ENCODE results near the gene SCCPDH. TPM values are rescaled to one million over a fixed set of nuclear protein-coding genes. Genes with fewer than 3 reads are reported as not detected.

The SCCPDH gene
- total and polyA plus RNA-seq, 10 donors: 6.8 to 15.8 (median 13.0) TPM

DNA sequence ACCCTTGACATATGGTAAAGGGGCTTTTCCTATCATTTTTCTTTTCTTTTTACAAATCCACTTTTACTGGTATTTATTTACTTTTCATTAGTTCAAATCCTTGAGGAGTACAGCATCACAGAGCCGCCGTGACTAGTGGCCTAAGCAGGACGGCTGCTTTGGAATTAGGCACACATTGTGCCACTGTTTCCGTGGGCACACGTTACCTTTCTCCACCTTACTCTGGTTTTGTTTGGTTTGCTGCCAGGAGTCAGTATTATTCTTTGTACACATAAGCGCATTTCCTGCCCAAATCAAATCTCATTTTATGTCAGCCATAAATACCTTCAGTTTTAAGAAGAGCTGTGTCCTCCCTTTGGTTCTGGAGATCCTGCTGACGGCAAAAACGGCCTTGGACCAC, 31.2 kb downstream of the SCCPDH start:
- H3K27me3 ChIP-seq (replicated peaks in 1 of 7): no peaks in the 10 kb centered on the region
- peaks cover 0 to 16% (median 6%) of the 10 kb centered on the region in 6 donors for H3K36me3 ChIP-seq
- peaks cover 0 to 14% (median 3%) of the 10 kb centered on the region in 6 donors for H3K4me1 ChIP-seq
- intact Hi-C loops (cut with DNase I; ENCODE audit: low total_unique reads): loop anchor here (10.0 kb wide), 1 partner anchor 251 kb away; the partner anchor contains the start of gene SMYD3
- no peak overlapping the region for H3K27ac ChIP-seq
- TF ChIP-seq POLR2A (IDR thresholded peaks at IDR 0.05): no peak
- TF ChIP-seq, protein P1, sequence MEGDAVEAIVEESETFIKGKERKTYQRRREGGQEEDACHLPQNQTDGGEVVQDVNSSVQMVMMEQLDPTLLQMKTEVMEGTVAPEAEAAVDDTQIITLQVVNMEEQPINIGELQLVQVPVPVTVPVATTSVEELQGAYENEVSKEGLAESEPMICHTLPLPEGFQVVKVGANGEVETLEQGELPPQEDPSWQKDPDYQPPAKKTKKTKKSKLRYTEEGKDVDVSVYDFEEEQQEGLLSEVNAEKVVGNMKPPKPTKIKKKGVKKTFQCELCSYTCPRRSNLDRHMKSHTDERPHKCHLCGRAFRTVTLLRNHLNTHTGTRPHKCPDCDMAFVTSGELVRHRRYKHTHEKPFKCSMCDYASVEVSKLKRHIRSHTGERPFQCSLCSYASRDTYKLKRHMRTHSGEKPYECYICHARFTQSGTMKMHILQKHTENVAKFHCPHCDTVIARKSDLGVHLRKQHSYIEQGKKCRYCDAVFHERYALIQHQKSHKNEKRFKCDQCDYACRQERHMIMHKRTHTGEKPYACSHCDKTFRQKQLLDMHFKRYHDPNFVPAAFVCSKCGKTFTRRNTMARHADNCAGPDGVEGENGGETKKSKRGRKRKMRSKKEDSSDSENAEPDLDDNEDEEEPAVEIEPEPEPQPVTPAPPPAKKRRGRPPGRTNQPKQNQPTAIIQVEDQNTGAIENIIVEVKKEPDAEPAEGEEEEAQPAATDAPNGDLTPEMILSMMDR (IDR thresholded peaks at IDR 0.05 in 8 of 11, conservative IDR thresholded peaks at IDR 0.05 in 3 of 11): no peak
- no peak for TF ChIP-seq POLR2AphosphoS5 (IDR thresholded peaks at IDR 0.05)
- 91 to 97% (median 95%) methylated on average over 8 of the region's 8 CpGs for WGBS, 5 donors
- no peaks in the 10 kb centered on the region for H3K9me3 ChIP-seq
- no peak overlapping the region for H3K4me3 ChIP-seq
- no peak for DNase-seq

DNA sequence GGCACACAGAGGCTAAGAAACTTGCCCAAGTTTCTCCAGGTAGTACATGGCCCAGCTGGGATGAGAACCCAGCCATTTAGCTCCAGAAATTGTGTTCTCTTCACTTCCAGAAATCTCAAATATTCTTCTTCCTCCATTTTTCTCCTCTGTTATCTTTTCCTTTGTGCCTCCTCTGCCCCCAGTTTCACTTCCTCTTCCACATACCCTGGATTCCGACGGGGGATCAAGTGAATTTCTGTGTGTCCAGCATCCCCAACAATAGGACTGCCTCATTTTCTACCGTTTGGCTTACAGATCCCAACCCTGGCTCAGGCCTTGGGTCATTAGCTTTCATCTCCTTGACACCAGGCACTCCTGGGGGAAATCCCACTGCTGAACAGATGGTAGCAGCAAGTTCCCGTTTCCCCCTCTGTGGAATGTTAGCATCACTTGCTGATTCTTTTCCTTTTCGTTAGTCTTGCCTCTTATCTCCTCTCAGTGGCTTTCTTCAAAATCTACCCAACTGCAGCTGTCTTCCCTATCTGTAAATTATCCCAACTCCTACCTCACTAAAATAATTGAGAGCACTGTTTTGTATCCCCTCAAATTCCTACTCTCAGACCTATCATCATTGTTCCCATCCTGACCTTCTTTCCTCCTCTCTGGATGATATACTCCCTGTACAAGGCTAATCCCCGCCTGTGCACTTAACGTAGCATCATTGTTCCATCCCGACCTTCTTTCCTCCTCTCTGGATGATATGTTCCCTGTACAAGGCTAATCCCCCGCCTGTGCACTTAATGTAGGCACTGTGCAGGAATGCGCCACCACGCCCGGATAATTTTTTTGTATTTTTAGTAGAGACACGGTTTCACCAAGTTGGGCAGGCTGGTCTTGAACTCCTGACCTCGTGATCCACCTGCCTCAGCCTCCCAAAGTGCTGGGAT, 36.5 kb downstream of the SCCPDH start:
- peaks cover 0 to 6% (median 0%) of the 10 kb centered on the region in 6 donors for H3K4me1 ChIP-seq
- peaks cover 0 to 63% (median 17%) of the 10 kb centered on the region in 6 donors for H3K36me3 ChIP-seq
- H3K4me3 ChIP-seq: no peak overlapping the region
- WGBS, 5 donors: 80 to 86% (median 81%) methylated on average over 14 of the region's 14 CpGs
- no peaks in the 10 kb centered on the region for H3K27me3 ChIP-seq (replicated peaks in 1 of 7)
- H3K9me3 ChIP-seq: no peaks in the 10 kb centered on the region
- DNase-seq: no peak
- intact Hi-C loops (cut with DNase I; ENCODE audit: low total_unique reads): no loop called here
- no peak for TF ChIP-seq POLR2A (IDR thresholded peaks at IDR 0.05)
- H3K27ac ChIP-seq: no peak overlapping the region

DNA sequence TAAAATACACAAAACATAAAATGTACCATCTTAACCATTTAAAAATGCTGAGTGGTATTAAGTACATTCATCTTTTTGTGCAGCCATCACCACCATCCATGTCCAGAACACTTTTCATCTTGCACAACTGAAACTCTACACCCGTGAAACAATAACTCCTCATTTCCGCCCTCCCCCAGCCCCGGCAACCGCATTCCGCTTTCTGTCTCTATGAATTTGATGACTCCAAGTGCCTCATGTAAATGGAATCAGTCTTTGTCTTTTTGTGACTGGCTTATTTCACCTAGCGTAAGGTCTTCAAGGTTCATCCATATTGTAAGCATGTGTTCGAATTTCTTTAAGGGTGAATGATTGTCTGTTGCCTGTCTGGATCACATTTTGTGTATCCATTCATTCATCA, 37.2 kb downstream of the SCCPDH start:
- DNase-seq: no peak
- Histone ChIP-seq H3K27ac (no peak overlapping the region), H3K27me3 (replicated peaks in 1 of 7) (no peaks in the 10 kb centered on the region), H3K36me3 (peaks cover 0 to 70% (median 17%) of the 10 kb centered on the region in 6 donors), H3K4me1 (peaks cover 0 to 6% (median 0%) of the 10 kb centered on the region in 6 donors), H3K9me3 (no peaks in the 10 kb centered on the region), H3K4me3 (no peak overlapping the region)
- TF ChIP-seq POLR2AphosphoS5 (IDR thresholded peaks at IDR 0.05) (no peak), POLR2A (IDR thresholded peaks at IDR 0.05) (no peak)
- TF ChIP-seq, protein P1 (IDR thresholded peaks at IDR 0.05 in 8 of 11, conservative IDR thresholded peaks at IDR 0.05 in 3 of 11): no peak
- WGBS, 5 donors: 92 to 98% (median 93%) methylated on average over 7 of the region's 7 CpGs
- intact Hi-C loops (cut with DNase I; ENCODE audit: low total_unique reads): no loop called here

DNA sequence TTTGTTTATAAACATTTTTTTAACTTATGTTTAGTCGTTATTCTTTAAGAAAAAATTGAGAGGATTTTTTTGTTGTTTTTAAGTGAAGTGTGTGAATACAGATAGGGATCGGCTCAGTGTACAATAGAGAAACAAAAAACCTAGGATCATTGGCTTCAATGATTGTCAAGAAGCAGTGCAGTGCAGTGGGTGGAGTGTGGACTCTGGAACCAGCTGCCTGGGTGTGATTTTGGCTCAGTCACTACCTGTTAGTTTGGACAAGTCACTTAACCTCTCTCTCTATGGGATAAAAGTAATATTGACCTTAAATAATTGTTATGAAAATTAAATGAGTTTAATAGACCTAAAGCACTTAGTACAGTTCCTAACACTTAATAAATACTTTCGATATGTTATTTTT, 41.3 kb downstream of the SCCPDH start:
- H3K4me1 ChIP-seq: no peaks in the 10 kb centered on the region
- no peaks in the 10 kb centered on the region for H3K27me3 ChIP-seq (replicated peaks in 1 of 7)
- no peak overlapping the region for H3K27ac ChIP-seq
- TF ChIP-seq POLR2A (IDR thresholded peaks at IDR 0.05) (no peak), POLR2AphosphoS5 (IDR thresholded peaks at IDR 0.05) (no peak)
- TF ChIP-seq, protein P1 (IDR thresholded peaks at IDR 0.05 in 8 of 11, conservative IDR thresholded peaks at IDR 0.05 in 3 of 11): no peak
- no peak for DNase-seq
- intact Hi-C loops (cut with DNase I; ENCODE audit: low total_unique reads): no loop called here
- H3K9me3 ChIP-seq: no peaks in the 10 kb centered on the region
- no peak overlapping the region for H3K4me3 ChIP-seq
- 92 to 96% (median 95%) methylated on average over 3 of the region's 3 CpGs for WGBS, 5 donors
- peaks cover 0 to 94% (median 21%) of the 10 kb centered on the region in 6 donors for H3K36me3 ChIP-seq
